HL-60/S4 (cell line): ENCODE measurements around the gene HSD11B2.
"Not testable (repeated sequence)": the region's sequence is repeated elsewhere in the genome, so short reads cannot be mapped to it uniquely, and the experiment has no call there.

Source experiments
- in situ Hi-C: fragments of 300-500 bp; cut with MboI; formaldehyde crosslinking; loops from 2 replicates; pipeline ENCODE4 v1.14.3; 2022; ENCODE audit warnings: low sequenced_read_pairs

The HSD11B2 gene

GRCh38 chr16:67413978-67414911, 16.7 kb upstream of the HSD11B2 start:
- in situ Hi-C loops, result no loop called here

DNA sequence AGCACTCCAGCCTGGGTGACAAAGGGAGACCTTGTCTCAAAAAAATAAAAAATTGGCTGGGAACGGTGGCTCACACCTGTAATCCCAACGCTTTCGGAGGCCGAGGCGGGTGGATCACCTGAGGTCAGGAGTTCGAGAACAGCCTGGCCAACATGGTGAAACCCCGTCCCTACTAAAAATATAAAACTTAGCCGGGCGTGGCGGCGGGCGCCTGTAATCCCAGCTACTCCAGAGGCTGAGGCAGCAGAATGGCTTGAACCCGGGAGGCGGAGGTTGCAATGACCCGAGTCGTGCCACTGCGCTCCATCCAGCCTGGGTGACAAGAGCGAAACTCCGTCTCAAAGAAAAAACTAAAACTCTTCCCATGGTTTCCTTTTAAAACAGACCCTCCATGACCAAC, 15.5 kb upstream of the HSD11B2 start:
- in situ Hi-C loops, result not testable (repeated sequence)

GRCh38 chr16:67415872-67416793, 14.8 kb upstream of the HSD11B2 start, which contains the start of gene ZDHHC1:
ZDHHC1 (minus strand) TSS chr16:67416477; CDS start chr16:67407775, 8,702 bp downstream.
- in situ Hi-C loops, result no loop called here

- in situ Hi-C loops, result no loop called here
Observed at GRCh38 chr16:67417333-67418061, 13.4 kb upstream of the HSD11B2 start.

DNA sequence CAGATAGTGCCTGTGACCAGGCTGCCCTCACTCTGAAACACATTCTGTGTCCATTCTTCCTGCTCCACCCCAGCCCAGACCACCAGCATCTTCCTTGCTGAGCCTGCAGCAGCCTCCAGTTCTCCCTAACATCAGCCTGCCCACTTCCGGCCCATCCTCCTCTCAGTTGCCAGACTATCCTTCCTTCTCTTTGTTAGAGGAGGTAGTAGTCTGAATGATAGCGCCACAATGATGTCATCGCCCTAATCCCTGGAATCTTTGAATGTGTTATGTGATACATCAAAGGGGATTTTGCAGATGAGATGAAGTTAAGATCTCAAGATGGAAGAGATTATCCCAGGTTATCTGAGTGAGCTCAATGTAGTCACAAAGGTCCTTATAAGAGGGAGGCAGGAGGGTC, 11.4 kb upstream of the HSD11B2 start:
- in situ Hi-C loops, result no loop called here

GRCh38 chr16:67419931-67420330, 11.0 kb upstream of the HSD11B2 start:
- in situ Hi-C loops, result no loop called here

DNA sequence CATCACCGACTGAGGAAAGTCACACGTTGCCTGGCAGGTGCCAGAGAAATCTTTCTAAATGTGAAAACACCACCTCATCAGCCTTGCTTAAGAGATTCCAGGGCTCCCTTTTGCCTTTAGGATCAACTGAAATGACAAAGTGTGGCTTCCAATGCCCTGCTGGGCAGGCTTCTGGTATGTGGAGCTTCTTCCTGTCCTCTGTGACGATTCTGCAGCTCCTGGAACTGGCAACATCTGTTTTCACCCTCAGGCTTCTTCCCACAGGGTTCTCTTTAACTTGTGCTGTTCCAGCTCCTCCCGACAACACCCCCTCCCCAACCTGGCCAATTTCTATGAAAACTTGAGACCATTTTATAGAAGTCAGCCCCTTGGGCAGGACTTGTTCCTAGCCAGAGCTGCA, 9.9 kb upstream of the HSD11B2 start:
- in situ Hi-C loops, result no loop called here

DNA sequence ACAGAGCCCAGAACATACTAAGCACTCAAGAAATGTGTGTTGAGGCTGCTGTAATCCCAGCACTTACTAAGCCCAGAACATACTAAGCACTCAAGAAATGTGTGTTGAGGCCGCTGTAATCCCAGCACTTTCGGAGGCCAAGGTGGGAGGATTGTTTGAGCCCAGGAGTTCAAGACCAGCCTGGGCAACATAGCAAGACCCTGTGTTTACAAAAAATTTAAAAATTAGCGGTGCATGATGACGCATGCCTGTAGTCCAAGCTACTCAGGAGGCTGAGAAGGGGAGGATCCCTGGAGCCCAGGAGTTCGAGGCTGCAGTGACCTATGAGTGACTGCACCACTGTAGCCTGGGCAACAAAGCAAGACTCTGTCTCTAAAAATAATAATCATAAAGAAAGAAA, 7.9 kb upstream of the HSD11B2 start:
- in situ Hi-C loops, result no loop called here

DNA sequence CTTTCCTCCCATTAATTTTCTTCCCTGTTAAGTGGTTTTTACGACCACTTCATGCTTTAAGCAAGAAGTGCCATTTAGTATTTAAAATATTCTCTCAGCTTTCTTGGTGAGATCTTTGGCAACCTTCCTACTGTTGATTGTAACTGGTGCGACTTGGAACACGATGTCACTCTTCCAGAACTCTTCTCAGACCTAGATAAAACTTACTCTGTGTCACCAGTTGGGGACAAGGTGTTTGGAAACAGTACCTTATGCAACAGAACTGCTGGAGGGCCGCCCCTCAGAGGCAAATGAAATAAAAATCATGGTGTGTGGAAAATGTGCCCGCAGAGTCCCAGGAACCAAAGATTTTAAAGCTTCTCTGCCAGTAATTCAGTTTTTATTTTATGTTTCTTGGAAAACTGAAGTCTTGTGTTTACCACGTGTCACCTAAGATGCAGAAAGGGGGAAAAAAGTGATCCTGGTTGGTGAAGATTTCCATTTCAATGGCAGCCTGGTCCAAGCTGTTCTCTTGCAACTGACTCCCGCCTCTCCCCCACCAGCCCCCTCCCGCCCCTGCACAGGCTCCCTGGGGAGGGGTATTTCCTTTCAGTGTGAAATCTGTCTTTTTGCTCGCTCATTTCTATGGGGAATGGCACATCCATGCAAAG, 7.2 kb upstream of the HSD11B2 start:
- in situ Hi-C loops, result no loop called here

DNA sequence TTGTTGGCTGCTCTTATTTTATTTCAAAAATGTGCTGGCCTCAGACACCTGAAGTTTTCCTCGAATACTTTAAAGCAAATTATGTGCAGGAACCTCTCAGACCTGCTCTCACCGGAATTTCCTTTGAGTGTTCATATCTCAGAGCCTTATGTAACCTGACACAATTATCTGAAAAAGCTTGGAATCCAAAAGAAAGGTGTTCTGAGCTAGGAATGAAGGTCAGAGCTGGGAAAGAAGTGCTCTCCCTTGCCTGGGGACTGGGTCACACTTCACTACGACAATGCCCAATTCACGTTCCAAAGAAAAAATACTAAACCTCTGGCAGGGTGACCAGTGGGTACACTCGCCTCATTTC, 6.7 kb upstream of the HSD11B2 start:
- in situ Hi-C loops, result no loop called here

GRCh38 chr16:67425061-67425460, 5.9 kb upstream of the HSD11B2 start:
- in situ Hi-C loops, result no loop called here

DNA sequence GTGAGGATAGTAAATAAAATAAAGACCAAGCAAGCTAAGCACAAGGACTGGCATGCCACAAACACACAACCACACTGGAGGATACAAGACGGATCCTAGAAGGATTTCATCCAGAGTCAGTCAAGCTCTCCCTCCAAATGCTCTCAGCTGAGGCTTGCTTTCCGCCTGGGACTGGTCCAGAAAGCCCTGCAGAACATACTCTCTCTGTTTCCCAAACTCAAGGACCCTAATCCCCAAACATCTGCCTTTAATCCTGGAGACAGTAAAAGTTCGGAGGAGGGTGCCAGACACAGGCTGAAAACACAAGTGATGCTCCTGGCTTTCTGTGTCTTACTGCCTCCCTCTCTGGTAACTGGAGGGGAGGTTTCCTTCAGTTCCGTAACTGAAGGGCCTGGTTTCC, 5.3 kb upstream of the HSD11B2 start:
- in situ Hi-C loops, result no loop called here

GRCh38 chr16:67426022-67426421, 4.9 kb upstream of the HSD11B2 start:
- in situ Hi-C loops, result no loop called here

DNA sequence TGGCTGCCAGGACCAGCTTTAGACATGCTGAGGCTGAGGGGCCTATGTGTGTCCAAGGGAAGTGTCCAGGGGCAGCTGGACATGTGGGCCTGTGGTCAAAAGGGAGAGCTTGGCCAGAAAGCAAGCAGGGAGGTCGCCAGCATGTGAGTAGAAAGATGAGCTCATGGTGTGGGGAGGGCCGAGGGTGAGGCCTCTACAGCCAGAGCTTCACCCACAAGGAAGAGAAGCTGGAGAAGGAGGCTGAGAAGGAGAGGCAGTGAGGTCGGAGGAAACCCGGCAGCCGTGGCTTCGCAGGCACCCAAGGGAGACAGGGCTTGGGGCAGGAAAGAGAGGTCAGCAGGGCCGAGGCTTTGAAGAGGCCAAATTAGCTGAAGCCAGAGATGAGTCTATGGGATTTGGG, 4.0 kb upstream of the HSD11B2 start:
- in situ Hi-C loops, result no loop called here

DNA sequence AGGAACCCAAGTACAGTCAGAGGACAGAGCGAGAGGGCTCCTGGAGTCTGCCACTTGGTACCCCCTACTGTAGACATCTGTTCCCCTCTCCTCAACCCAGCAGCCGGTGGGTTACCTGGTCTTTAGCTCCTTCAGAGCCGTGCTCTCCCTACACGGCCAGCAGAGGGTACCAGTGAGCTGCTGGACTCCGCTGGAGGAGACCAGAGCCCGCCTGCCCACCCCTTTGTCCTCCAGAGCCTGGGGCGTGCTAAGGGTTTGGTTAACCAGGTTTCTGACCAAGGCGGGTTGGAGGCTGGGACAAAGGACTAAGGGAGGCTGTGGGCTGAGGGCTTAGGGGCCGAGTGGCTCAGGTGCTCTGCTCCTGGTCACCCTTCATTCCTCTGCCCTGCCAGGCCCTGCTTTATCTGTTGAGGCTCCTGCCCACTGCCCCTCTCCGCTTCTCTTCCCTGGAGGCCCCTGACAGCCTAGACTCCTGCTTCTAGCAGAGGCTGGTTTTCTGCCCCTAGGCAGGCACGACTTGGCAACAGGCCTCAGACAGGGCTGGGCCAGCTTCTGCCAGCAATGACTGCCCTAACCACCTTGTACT, 2.7 kb upstream of the HSD11B2 start:
- in situ Hi-C loops, result no loop called here

GRCh38 chr16:67429053-67429798, 1.7 kb upstream of the HSD11B2 start:
- in situ Hi-C loops, result no loop called here

DNA sequence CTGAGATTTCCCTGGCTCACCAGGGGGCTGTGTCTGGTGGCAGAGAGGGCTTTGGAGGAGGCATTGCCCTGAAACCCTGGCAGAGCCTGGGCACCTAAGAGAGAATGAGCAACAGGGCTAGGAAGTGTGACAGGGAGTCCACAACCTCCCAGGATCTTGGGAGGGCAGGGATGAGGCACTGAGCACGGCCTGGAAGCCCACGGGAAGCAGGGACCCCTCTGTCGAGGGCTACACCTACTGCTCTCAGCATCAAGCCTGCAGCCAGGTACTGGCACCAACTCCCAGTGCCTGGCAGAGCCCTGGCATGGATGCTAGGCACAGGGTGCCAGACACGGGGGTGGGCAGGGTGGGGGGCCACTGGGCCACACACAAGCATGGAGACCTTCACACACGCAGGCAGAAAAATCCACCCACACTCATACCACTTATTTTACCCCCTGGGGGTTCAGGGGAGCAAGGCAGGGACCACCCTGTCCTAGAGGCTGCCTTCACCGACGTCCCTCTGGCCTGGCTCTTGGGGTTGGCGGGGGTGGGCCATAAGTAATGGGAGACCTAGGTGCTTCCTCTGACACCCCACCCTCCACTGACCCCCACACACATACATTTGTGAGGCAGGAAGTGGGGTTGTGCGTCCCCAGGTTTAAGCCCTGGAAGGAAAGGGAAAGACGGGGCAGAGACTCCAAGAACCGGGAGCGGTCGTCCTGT, 970 bp upstream of the HSD11B2 start:
- in situ Hi-C loops, result no loop called here

- in situ Hi-C loops, result no loop called here
Observed at GRCh38 chr16:67430504-67430976, 381 bp upstream of the HSD11B2 start.
